Measurements from ENCODE around the gene NMT1. TPM values are rescaled to one million over a fixed set of nuclear protein-coding genes. Genes with fewer than 3 reads are reported as not detected.

The NMT1 gene
- total RNA-seq, 2 donors from 2014 or later = 44.6 to 52.7 TPM

- no peak for TF ChIP-seq CTCF (IDR thresholded peaks at IDR 0.05)
- Histone ChIP-seq H3K9me3 (no peaks in the 10 kb centered on the region), H3K27me3 (no peaks in the 10 kb centered on the region), H3K4me3 (no peak overlapping the region), H3K4me1 (peaks cover 0 to 19% of the 10 kb centered on the region in 2 donors), H3K36me3 (peaks cover 45% of the 10 kb centered on the region), H3K27ac (peak overlapping the region; percentile 8 to 28)
- no peak for DNase-seq (ENCODE audit: low spot score)
Observed at GRCh38 chr17:45081047-45081703, 20.1 kb downstream of the NMT1 start.

- peaks cover 0 to 19% of the 10 kb centered on the region in 2 donors for H3K4me1 ChIP-seq
- H3K4me3 ChIP-seq = no peak overlapping the region
- H3K27me3 ChIP-seq = no peaks in the 10 kb centered on the region
- H3K27ac ChIP-seq = peak overlapping the region in 1 of 2 donors; percentile 2
- peaks cover 91% of the 10 kb centered on the region for H3K36me3 ChIP-seq
- H3K9me3 ChIP-seq = no peaks in the 10 kb centered on the region
- no peak for TF ChIP-seq CTCF (IDR thresholded peaks at IDR 0.05)
- DNase-seq (ENCODE audit: low spot score) = no peak
Observed at GRCh38 chr17:45086391-45086790, 25.3 kb downstream of the NMT1 start.

GRCh38 chr17:45086865-45087503 is 25.9 kb downstream of the NMT1 start:
- Histone ChIP-seq H3K4me3 (no peak overlapping the region), H3K4me1 (peaks cover 0 to 22% of the 10 kb centered on the region in 2 donors), H3K36me3 (peaks cover 89% of the 10 kb centered on the region), H3K27ac (peak overlapping the region; percentile 2 to 51), H3K27me3 (no peaks in the 10 kb centered on the region), H3K9me3 (no peaks in the 10 kb centered on the region)
- DNase-seq (ENCODE audit: low spot score) = no peak
- no peak for TF ChIP-seq CTCF (IDR thresholded peaks at IDR 0.05)

- H3K9me3 ChIP-seq = no peaks in the 10 kb centered on the region
- H3K27me3 ChIP-seq = no peaks in the 10 kb centered on the region
- peaks cover 0 to 28% of the 10 kb centered on the region in 2 donors for H3K4me1 ChIP-seq
- peak overlapping the region; percentile 11 to 51 for H3K27ac ChIP-seq
- H3K36me3 ChIP-seq = peaks cover 83% of the 10 kb centered on the region
- TF ChIP-seq CTCF (IDR thresholded peaks at IDR 0.05) = no peak
- DNase-seq (ENCODE audit: low spot score) = no peak
- H3K4me3 ChIP-seq = no peak overlapping the region
Observed at GRCh38 chr17:45087504-45087975, 26.4 kb downstream of the NMT1 start.

GRCh38 chr17:45087978-45088377 is 26.9 kb downstream of the NMT1 start:
- no peak for TF ChIP-seq CTCF (IDR thresholded peaks at IDR 0.05)
- Histone ChIP-seq H3K36me3 (peaks cover 79% of the 10 kb centered on the region), H3K27me3 (no peaks in the 10 kb centered on the region), H3K27ac (peak overlapping the region; percentile 11 to 51), H3K4me3 (no peak overlapping the region), H3K4me1 (peaks cover 0 to 32% of the 10 kb centered on the region in 2 donors), H3K9me3 (no peaks in the 10 kb centered on the region)
- no peak for DNase-seq (ENCODE audit: low spot score)
